Transverse colon (tissue), 4 donors: ENCODE measurements around the gene TCAP.

Source experiments
- EP300 ChIP-seq: sonication (generic); formaldehyde crosslinking; IDR thresholded peaks from one replicate; pipeline ENCODE4 v1.6.1; 2017; ENCODE audit warnings: antibody characterized with exemption, low read depth
- POLR2A ChIP-seq: fragments of 450-650 bp; IDR thresholded peaks from one replicate; pipeline ENCODE4 v1.6.1; 2016; ENCODE audit warnings: antibody characterized with exemption, mild to moderate bottlenecking, moderate library complexity
- POLR2AphosphoS5 ChIP-seq, 3 donors: sonication (generic); formaldehyde crosslinking; IDR thresholded peaks; one replicate each; pipeline ENCODE4 v1.6.1; 2016; ENCODE audit warnings: antibody characterized with exemption in 3 of 3
- TF ChIP-seq, protein P1 (sequence below), 5 experiments: fragments of 200-600 bp in 3 of 5; fragments of 450-650 bp in 2 of 5; sonication (generic) in 3 of 5; IDR thresholded peaks; 1 replicate in 2 of 5; 2 replicates in 3 of 5; pipeline ENCODE4 v1.5.1; 2016 to 2017; ENCODE audit warnings: antibody characterized with exemption in 5 of 5, inconsistent platforms in 3 of 5, mild to moderate bottlenecking in 2 of 5, moderate library complexity in 1 of 5

DNA sequence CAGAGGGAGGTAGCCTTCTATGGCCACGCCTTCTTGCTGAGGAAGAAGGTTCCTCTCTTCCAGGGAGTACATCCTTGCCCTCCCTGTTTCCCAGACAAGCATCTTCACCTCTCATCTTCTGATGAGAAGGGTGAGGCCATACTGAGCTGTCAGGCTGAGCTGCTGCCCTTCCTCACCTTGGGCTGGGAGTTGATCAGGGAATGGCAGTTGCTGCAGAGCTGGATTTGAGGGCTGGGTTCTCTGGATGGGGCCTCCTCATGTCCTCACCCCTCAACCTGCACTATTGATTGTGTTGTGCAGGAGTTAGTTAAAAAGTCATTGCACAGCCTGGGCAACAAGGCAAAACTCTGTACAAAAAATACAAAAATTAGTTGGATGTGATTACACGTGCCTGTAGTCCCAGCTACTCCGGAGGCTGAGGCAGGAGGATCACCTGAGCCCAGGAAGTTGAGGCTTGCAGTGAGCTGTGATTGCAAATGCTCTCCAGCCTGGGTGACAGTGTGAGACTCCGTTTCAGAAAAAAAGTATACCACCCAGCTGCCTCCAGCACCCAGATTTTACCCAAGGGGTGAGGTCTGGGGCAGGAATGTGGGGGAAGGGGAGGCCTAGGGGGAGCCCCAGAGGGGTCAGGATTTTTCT lies 36.8 kb downstream of the TCAP start:
- TF ChIP-seq POLR2A, result no peak
- TF ChIP-seq, protein P1, sequence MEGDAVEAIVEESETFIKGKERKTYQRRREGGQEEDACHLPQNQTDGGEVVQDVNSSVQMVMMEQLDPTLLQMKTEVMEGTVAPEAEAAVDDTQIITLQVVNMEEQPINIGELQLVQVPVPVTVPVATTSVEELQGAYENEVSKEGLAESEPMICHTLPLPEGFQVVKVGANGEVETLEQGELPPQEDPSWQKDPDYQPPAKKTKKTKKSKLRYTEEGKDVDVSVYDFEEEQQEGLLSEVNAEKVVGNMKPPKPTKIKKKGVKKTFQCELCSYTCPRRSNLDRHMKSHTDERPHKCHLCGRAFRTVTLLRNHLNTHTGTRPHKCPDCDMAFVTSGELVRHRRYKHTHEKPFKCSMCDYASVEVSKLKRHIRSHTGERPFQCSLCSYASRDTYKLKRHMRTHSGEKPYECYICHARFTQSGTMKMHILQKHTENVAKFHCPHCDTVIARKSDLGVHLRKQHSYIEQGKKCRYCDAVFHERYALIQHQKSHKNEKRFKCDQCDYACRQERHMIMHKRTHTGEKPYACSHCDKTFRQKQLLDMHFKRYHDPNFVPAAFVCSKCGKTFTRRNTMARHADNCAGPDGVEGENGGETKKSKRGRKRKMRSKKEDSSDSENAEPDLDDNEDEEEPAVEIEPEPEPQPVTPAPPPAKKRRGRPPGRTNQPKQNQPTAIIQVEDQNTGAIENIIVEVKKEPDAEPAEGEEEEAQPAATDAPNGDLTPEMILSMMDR (IDR thresholded peaks at IDR 0.05), result no peak
- no peak for TF ChIP-seq EP300
- no peak for TF ChIP-seq POLR2AphosphoS5 (IDR thresholded peaks at IDR 0.05)
